Prostate gland (tissue), 2 donors: Measurements from ENCODE around the gene TMEM250. TPM values are rescaled to one million over a fixed set of nuclear protein-coding genes. Genes with fewer than 3 reads are reported as not detected.
A peak's percentile ranks its signal among the peaks of the same experiment; 100 is the strongest.

Experiments used
- DNase-seq: peaks from one replicate; pipeline ENCODE4 v3.0.0-alpha.2; 2019; ENCODE audit warnings: low spot score
- H3K27ac ChIP-seq, 2 donors: fragments of 200-600 bp; sonication (generic); 2 replicates each; pipeline ENCODE4 v1.5.1; 2017 to 2019
- H3K27me3 ChIP-seq: fragments of 200-600 bp; sonication (generic); replicated peaks from 2 replicates; pipeline ENCODE4 v1.5.1; 2019; ENCODE audit not compliant: insufficient read depth
- H3K36me3 ChIP-seq, 2 donors: fragments of 200-600 bp; sonication (generic); 1 replicate in 1 of 2; 2 replicates in 1 of 2; pipeline versions ENCODE4 v1.5.1 to v1.8.1; 2017 to 2019
- H3K4me1 ChIP-seq: fragments of 200-600 bp; sonication (generic); replicated peaks from 2 replicates; pipeline ENCODE4 v1.5.1; 2019
- H3K4me3 ChIP-seq, 2 donors: fragments of 200-600 bp; sonication (generic); 2 replicates each; pipeline ENCODE4 v1.5.1; 2017 to 2019
- H3K9me3 ChIP-seq: fragments of 200-600 bp; sonication (generic); 2 replicates; pipeline ENCODE4 v1.5.1; 2017
- CTCF ChIP-seq, 4 experiments: fragments of 200-600 bp in 2 of 4; fragments of 450-650 bp in 2 of 4; sonication (generic) in 2 of 4; IDR thresholded peaks; 1 replicate in 3 of 4; 2 replicates in 1 of 4; pipeline ENCODE4 v1.5.1; 2016 to 2019; ENCODE audit warnings: antibody characterized with exemption in 4 of 4, mild to moderate bottlenecking in 2 of 4, moderate library complexity in 2 of 4
- POLR2A ChIP-seq: fragments of 450-650 bp; IDR thresholded peaks from one replicate; pipeline ENCODE4 v1.6.1; 2016; ENCODE audit warnings: antibody characterized with exemption, mild to moderate bottlenecking
- POLR2AphosphoS5 ChIP-seq: sonication (generic); formaldehyde crosslinking; IDR thresholded peaks from one replicate; pipeline ENCODE4 v1.6.1; 2017; ENCODE audit warnings: antibody characterized with exemption
- whole genome bisulfite sequencing: methylation state at CpG from one replicate; pipeline ENCODE4 v1.1.5; 2018; 5-methylcytosine and 5-hydroxymethylcytosine counted together
- intact Hi-C: fragments of 100-400 bp; cut with DNase I; formaldehyde crosslinking; loops from one replicate; pipeline ENCODE4 v1.14.2; 2022
- total RNA-seq, 2 donors: library from RNA; depleted of rRNA; stranded (reverse); fragments of >200 nt; gene quantifications; one replicate each; pipeline ENCODE4 v1.1.0, GENCODE V29; 2016

The TMEM250 gene
- total RNA-seq, 2 donors from 2014 or later: 44.7 to 65.1 TPM

GRCh38 chr9:136086213-136086881 lies 32.3 kb downstream of the TMEM250 start:
- Histone ChIP-seq H3K27me3 (no peaks in the 10 kb centered on the region), H3K4me1 (peaks cover 5% of the 10 kb centered on the region), H3K36me3 (no peaks in the 10 kb centered on the region), H3K4me3 (no peak overlapping the region), H3K27ac (peak overlapping the region in 1 of 2 donors; percentile 9), H3K9me3 (no peaks in the 10 kb centered on the region)
- intact Hi-C loops: loop anchor here (5.0 kb wide), 1 partner anchor 36 kb away; no protein-coding TSS in a partner anchor
- no peak for DNase-seq
- TF ChIP-seq POLR2AphosphoS5: no peak
- TF ChIP-seq POLR2A: no peak
- TF ChIP-seq CTCF (IDR thresholded peaks at IDR 0.05): no peak
- WGBS: 73% methylated on average over 24 of the region's 24 CpGs

- H3K36me3 ChIP-seq: no peaks in the 10 kb centered on the region
- peaks cover 10% of the 10 kb centered on the region for H3K4me1 ChIP-seq
- TF ChIP-seq POLR2A (no peak), POLR2AphosphoS5 (peak; percentile 31)
- H3K9me3 ChIP-seq: no peaks in the 10 kb centered on the region
- peak; percentile 53 for DNase-seq
- no peak overlapping the region for H3K4me3 ChIP-seq
- 22% methylated on average over 16 of the region's 16 CpGs for WGBS
- no peaks in the 10 kb centered on the region for H3K27me3 ChIP-seq
- peak overlapping the region in 1 of 2 donors; percentile 9 for H3K27ac ChIP-seq
- intact Hi-C loops: loop anchor here (5.0 kb wide), 1 partner anchor 36 kb away; no protein-coding TSS in a partner anchor
Measured at GRCh38 chr9:136085815-136086212, 32.9 kb downstream of the TMEM250 start.

- Histone ChIP-seq H3K9me3 (no peaks in the 10 kb centered on the region), H3K27me3 (no peaks in the 10 kb centered on the region), H3K4me3 (no peak overlapping the region), H3K4me1 (peaks cover 13% of the 10 kb centered on the region), H3K27ac (no peak overlapping the region), H3K36me3 (no peaks in the 10 kb centered on the region)
- 93% methylated on average over 33 of the region's 33 CpGs for WGBS
- intact Hi-C loops: no loop called here
- TF ChIP-seq POLR2A: no peak
- TF ChIP-seq POLR2AphosphoS5: no peak
- no peak for TF ChIP-seq CTCF (IDR thresholded peaks at IDR 0.05)
- DNase-seq: no peak
Measured at GRCh38 chr9:136084063-136084944, 34.4 kb downstream of the TMEM250 start.

- no peak for DNase-seq
- 89% methylated on average over 17 of the region's 24 CpGs for WGBS
- intact Hi-C loops: no loop called here
- no peaks in the 10 kb centered on the region for H3K27me3 ChIP-seq
- H3K9me3 ChIP-seq: no peaks in the 10 kb centered on the region
- no peaks in the 10 kb centered on the region for H3K36me3 ChIP-seq
- H3K27ac ChIP-seq: no peak overlapping the region
- no peak overlapping the region for H3K4me3 ChIP-seq
- peaks cover 11% of the 10 kb centered on the region for H3K4me1 ChIP-seq
- TF ChIP-seq POLR2A: no peak
- TF ChIP-seq POLR2AphosphoS5: no peak
- TF ChIP-seq CTCF (IDR thresholded peaks at IDR 0.05): no peak
Measured at GRCh38 chr9:136083558-136084062, 35.1 kb downstream of the TMEM250 start.
